C1 segment of cervical spinal cord (tissue), 14 donors: ENCODE results near the gene TLN1.
A peak's percentile ranks its signal among the peaks of the same experiment; 100 is the strongest.

ENCODE experiments used
- DNase-seq, 14 donors: peaks; one replicate each; lab custom pipeline; 2025; lab: John Stamatoyannopoulos, UW

TLN1 gene

GRCh38 chr9:35731415-35732184, 395 bp downstream of the TLN1 start:
- no peak for DNase-seq

GRCh38 chr9:35730486-35730854, 1.5 kb downstream of the TLN1 start:
- no peak for DNase-seq

GRCh38 chr9:35729700-35730485, 2.1 kb downstream of the TLN1 start:
- DNase-seq, result peak in 9 of 14 donors; percentile 9 to 40 (median 27)

GRCh38 chr9:35729101-35729500, 2.9 kb downstream of the TLN1 start:
- no peak for DNase-seq

DNA sequence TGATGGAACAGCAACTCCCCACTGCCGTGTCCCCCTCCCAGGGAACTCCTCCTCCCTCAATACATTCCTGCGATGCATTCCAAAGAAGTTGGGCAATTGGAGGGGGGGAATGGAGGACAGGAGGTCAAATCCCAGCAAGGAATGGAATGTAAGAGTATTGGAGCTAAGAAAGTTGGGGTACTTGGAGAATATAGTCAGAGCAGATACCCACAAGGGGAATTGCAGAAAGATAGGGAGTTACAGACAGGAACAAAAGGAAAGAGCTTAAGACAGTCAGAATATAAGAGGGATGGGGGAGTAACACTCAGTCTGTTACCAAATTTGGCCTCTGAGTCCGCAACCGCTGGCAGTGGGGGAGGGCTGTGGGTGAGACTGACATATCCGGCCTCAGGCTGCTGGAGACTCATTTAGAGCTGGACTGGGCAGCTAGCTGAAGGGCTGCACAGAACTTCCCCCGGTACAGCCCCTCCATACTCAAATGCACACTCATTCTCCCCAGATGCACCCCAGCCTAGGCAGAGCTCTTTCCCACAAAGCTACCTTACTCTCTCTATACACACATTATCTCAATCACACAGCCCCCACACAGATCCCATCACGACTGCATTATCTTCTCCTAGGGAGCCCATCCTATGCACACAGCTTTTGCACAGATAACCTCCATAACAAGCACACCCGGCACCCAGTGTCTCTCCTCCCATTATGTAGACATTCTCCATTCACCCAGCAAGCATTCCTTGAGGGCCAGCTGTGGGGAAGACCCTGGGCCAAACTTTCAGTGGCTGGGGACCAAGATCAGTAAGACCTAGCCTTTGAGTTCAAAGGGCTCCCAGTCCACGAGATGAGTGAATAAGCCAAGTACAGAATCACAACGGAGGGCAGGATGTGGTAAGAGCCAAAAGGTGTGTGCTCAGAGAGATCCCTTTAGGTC, 3.7 kb downstream of the TLN1 start:
- peak in 6 of 14 donors; percentile 14 to 46 (median 24) for DNase-seq

GRCh38 chr9:35727676-35728040, 4.3 kb downstream of the TLN1 start:
- DNase-seq, result no peak

- DNase-seq, result peak in 4 of 14 donors; percentile 6 to 64 (median 10)
Observed at GRCh38 chr9:35726931-35727330, 5.1 kb downstream of the TLN1 start.

GRCh38 chr9:35725362-35725761, 6.6 kb downstream of the TLN1 start:
- DNase-seq, result no peak

GRCh38 chr9:35723908-35724307, 8.1 kb downstream of the TLN1 start:
- DNase-seq, result no peak

DNA sequence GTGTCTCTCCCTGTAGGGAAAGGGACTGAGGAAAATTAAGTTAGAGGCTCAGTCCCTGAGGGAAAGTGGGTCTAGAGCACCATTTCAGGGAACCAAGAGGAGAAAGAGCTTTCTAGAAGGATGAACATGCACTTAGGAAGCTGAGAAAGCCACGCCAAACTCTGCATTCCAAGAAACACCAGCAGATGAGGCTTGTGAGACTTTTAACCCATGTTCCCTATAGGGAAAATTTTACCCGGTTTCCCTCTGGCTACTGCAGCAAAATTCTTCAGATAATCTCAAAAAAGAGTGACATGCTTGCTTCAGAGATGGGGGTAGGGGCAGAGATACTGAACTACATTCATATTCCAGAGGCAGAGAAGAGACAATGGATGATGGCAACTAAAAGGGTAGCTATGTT, 8.6 kb downstream of the TLN1 start:
- DNase-seq, result no peak

DNA sequence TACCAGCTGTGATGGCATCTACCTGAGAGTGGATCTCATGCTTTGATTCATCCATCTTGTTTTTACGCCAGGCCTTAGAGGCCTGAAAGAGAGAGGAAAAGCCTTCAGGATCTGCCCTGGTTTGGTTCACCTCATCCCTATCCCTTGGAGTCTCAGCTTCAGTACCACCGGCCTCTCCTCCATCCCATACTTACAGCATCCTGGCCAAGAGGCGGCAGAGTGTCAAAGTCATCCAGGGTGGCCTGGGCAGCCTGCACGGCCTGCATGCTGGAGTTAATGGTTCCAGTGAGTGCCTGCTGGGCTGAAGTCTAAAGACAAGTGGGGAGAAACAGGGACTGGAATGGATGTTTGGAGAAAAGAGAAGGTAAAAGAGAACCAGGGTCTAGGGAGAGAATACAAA, 12.4 kb downstream of the TLN1 start:
- no peak for DNase-seq

GRCh38 chr9:35718721-35719511, 13.1 kb downstream of the TLN1 start:
- DNase-seq, result no peak

- DNase-seq, result no peak
Observed at GRCh38 chr9:35717132-35717870, 14.7 kb downstream of the TLN1 start.

DNA sequence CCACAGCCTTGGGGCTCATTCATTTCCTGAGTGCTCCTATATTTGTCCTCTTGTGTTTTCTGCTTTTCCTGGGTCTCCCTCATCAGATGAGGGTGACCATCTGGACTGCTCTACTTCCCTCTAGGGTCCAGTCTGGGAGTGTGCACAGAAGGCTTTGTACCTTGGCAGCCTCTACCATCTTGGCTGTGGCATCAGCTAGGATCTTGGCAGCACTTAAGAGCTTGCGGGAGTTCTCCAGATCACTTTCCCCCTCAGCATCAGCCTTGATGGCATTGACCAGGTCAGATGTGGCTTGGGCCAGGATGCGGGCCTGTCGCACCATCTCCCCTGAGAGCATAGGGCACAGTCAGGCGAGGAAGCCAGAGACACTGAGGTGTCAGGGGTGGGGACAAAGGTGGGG, 15.8 kb downstream of the TLN1 start:
- DNase-seq, result peak in 2 of 14 donors; percentile 16 to 90

- DNase-seq, result no peak
Observed at GRCh38 chr9:35714579-35715252, 17.3 kb downstream of the TLN1 start.

DNA sequence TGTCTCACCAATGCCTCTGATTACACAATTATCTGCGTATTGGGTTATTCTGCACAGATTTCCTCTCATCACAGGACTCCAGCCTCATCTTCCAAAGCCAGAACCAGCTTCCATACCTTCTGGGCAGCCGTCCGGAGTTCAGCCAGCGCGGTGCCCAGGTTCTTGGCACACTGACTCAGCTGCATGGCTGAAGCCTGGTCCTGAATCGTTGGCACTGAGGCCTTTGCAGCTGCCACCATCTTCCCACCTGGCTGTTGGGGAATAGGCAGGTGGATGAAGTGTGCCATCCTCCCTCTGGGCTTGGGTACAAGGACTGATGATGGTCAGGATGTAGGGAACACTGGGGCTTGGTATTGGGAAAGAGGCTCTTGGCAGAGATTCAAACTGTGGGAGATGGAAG, 17.9 kb downstream of the TLN1 start:
- peak in 1 of 14 donors; percentile 71 for DNase-seq

DNA sequence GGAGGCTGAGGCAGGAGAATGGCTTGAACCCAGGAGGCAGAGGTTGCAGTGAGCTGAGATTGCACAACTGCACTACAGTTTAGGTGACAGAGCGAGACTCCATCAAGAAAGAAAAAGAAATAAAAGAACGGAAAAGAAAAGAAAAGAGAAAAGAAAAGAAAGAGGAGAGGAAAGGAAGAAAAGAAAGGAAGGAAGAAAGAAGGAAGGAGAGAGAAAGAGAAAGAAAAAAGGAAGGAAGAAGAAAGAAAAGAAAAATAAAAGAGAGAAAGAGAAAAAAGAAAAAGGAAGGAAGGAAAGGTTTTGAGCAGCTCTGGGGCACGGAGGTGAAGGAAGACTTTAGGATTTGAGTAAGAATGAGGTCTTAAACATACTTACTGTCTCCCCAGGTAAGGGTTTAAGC, 18.4 kb downstream of the TLN1 start:
- DNase-seq, result no peak

DNA sequence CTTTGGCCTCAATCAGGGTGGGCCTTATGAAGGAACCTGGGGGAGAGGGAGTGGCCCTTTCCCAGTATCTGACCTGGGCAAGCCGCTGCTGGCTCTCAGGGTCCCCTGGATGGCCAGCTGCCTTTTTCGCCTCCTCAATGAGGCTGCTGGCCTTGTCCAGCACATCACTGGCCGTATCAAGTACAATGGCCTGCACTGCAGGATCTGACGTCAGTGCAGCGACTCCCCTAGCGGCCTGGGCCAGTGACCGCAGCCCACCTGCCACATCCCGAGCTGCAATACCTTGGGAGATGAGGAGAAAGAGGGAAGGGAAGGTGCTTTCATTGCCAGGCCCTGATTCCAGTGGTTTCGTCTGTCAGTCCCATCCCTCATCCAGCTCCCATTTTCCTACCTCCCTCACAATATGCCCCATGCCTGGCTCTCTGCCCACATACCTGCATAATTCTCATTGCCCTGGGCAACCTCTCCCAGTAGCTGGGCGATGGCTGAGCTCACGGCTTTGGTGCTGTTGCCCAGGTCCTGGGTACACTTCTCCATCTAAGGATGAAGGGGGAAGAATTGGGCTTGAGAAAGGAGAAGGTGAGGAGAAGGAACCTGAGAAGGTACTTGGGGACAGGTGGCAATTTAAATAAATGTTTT, 19.1 kb downstream of the TLN1 start:
- no peak for DNase-seq
